ENCODE data around the gene C11orf21.

C11orf21 gene

GRCh38 chr11:2248762-2249161 is 53.0 kb downstream of the C11orf21 start:
- no peak for FAIRE-seq
- no peak for DNase-seq (ENCODE audit: extremely low spot score, insufficient read length, low read depth)

- FAIRE-seq = no peak
- DNase-seq (ENCODE audit: extremely low spot score, insufficient read length, low read depth) = no peak
Observed at GRCh38 chr11:2248242-2248641, 53.5 kb downstream of the C11orf21 start.

- DNase-seq (ENCODE audit: extremely low spot score, insufficient read length, low read depth) = no peak
- FAIRE-seq = no peak
Observed at GRCh38 chr11:2247496-2247895, 54.2 kb downstream of the C11orf21 start.
